HCT116 (cell line): ENCODE results near the gene LIPE. TPM values are rescaled to one million over a fixed set of nuclear protein-coding genes. Genes with fewer than 3 reads are reported as not detected.
A peak's percentile ranks its signal among the peaks of the same experiment; 100 is the strongest.

Experiments used
- ATAC-seq: fragments of 200-7000 bp; cut with Tn5 transposase; 2 replicates; pipeline ENCODE4 v1.9.1; 2020; ENCODE audit warnings: mild to moderate bottlenecking, moderate library complexity
- BruUV-seq: library from RNA; stranded (reverse); fragments of 400-500 nt; replicated peaks from 2 replicates; lab custom pipeline; 2021; lab: Mats Ljungman, UMichigan
- CTCF ChIA-PET: fragments of 300-600 bp; sonication (Branson Sonifier 250); formaldehyde crosslinking; loops from one replicate; lab custom pipeline; 2021; ENCODE audit warnings: antibody characterized with exemption; lab: Charles Lee
- POLR2A ChIA-PET: fragments of 300-600, 350-600 bp; sonication (Branson Sonifier 250); formaldehyde crosslinking; loops from one replicate; lab custom pipeline; 2021; ENCODE audit warnings: antibody characterized with exemption; lab: Charles Lee
- RAD21 ChIA-PET, 2 experiments: fragments of 300-600 bp; sonication (Branson Sonifier 250); formaldehyde crosslinking; loops; one replicate each; lab custom pipeline; 2023; ENCODE audit warnings: low total read pairs in 2 of 2; ENCODE audit not compliant: uncharacterized antibody in 2 of 2, unreplicated experiment in 2 of 2, low non-redundant PET in 1 of 2; lab: Charles Lee
- DNase-seq: peaks from one replicate; pipeline ENCODE4 v3.0.0-alpha.2; 2010; ENCODE audit warnings: low read depth, low spot score
- H2AFZ ChIP-seq: fragments of 200-600 bp; shearing (Covaris generic), sonication (generic); 2 replicates; pipeline ENCODE4 v1.6.1; 2017; ENCODE audit warnings: low read depth, mixed run types, mixed read lengths, antibody characterized with exemption, low read length; ENCODE audit not compliant: poor library complexity, severe bottlenecking
- H3K27ac ChIP-seq: 2 replicates; pipeline ENCODE4 v1.5.1; 2012; ENCODE audit warnings: low read depth, low read length
- H3K27me3 ChIP-seq: fragments of 200-600 bp; sonication (generic); 2 replicates; pipeline ENCODE4 v1.6.1; 2016; ENCODE audit warnings: mixed run types, low read length, mixed read lengths; ENCODE audit not compliant: insufficient read depth
- H3K36me3 ChIP-seq, 2 experiments: fragments of 200-500 bp in 1 of 2; fragments of 200-600 bp in 1 of 2; sonication (Bioruptor generic) in 1 of 2; sonication (generic) in 1 of 2; 2 replicates each; pipeline versions ENCODE4 v1.5.1 to v1.6.1; 2014 to 2016; ENCODE audit warnings: low read length in 2 of 2, inconsistent platforms in 1 of 2, mixed read lengths in 1 of 2, mixed run types in 1 of 2; ENCODE audit not compliant: insufficient read depth in 2 of 2, control insufficient read depth in 1 of 2
- H3K4me1 ChIP-seq, 2 experiments: fragments of 200-600 bp in 1 of 2; sonication (generic) in 1 of 2; 2 replicates each; pipeline versions ENCODE4 v1.5.1 to v1.6.1; 2012 to 2017; ENCODE audit warnings: low read length in 2 of 2, inconsistent platforms in 1 of 2, mild to moderate bottlenecking in 1 of 2, mixed read lengths in 1 of 2, mixed run types in 1 of 2, moderate library complexity in 1 of 2; ENCODE audit not compliant: insufficient read depth in 2 of 2, control insufficient read depth in 1 of 2
- H3K4me2 ChIP-seq: fragments of 200-600 bp; sonication (generic); 2 replicates; pipeline ENCODE4 v1.6.1; 2017; ENCODE audit warnings: mixed run types, low read length, mixed read lengths
- H3K4me3 ChIP-seq, 2 experiments: fragments of 200-600 bp in 1 of 2; sonication (generic) in 1 of 2; replicated peaks in 1 of 2; 2 replicates each; pipeline ENCODE4 v1.5.1; 2011 to 2016; ENCODE audit warnings: low read length in 2 of 2, control low read depth in 1 of 2, low read depth in 1 of 2, mild to moderate bottlenecking in 1 of 2, mixed read lengths in 1 of 2, mixed run types in 1 of 2
- H3K79me2 ChIP-seq: fragments of 200-600 bp; sonication (generic); 2 replicates; pipeline ENCODE4 v1.6.1; 2017; ENCODE audit warnings: mild to moderate bottlenecking, mixed run types, low read length, moderate library complexity, mixed read lengths; ENCODE audit not compliant: insufficient read depth
- H3K9ac ChIP-seq: fragments of 200-600 bp; sonication (generic); 2 replicates; pipeline ENCODE4 v1.6.1; 2016; ENCODE audit warnings: low read length, mixed read lengths
- H3K9me2 ChIP-seq: fragments of 200-600 bp; sonication (generic), shearing (Covaris generic); 2 replicates; pipeline ENCODE4 v1.6.1; 2017; ENCODE audit warnings: mixed run types, mild to moderate bottlenecking, moderate library complexity; ENCODE audit not compliant: insufficient read depth
- H3K9me3 ChIP-seq, 2 experiments: fragments of 200-500 bp in 1 of 2; fragments of 200-600 bp in 1 of 2; sonication (Bioruptor generic) in 1 of 2; sonication (generic) in 1 of 2; 2 replicates each; pipeline ENCODE4 v1.6.1; 2014 to 2017; ENCODE audit warnings: low read length in 2 of 2, mixed read lengths in 2 of 2, inconsistent platforms in 1 of 2, low read depth in 1 of 2, mild to moderate bottlenecking in 1 of 2, mixed run types in 1 of 2, moderate library complexity in 1 of 2; ENCODE audit not compliant: control insufficient read depth in 1 of 2, insufficient read depth in 1 of 2
- H4K20me1 ChIP-seq: fragments of 200-600 bp; sonication (generic), shearing (Covaris generic); 2 replicates; pipeline ENCODE4 v1.6.1; 2017; ENCODE audit warnings: mixed run types, mild to moderate bottlenecking, moderate library complexity; ENCODE audit not compliant: insufficient read depth
- EGR1 ChIP-seq: IDR thresholded peaks from 2 replicates; pipeline ENCODE4 v1.6.1; 2012; ENCODE audit warnings: low read depth
- EZH2 ChIP-seq: fragments of 200-600 bp; sonication (generic); IDR thresholded peaks from 2 replicates; pipeline ENCODE4 v1.6.1; 2017; ENCODE audit warnings: antibody characterized with exemption, mixed run types
- JUND ChIP-seq: IDR thresholded peaks from 2 replicates; pipeline ENCODE4 v1.6.1; 2012
- POLR2A ChIP-seq: IDR thresholded peaks from 2 replicates; pipeline ENCODE4 v1.7.0; 2011; ENCODE audit warnings: borderline replicate concordance; ENCODE audit not compliant: insufficient read depth, insufficient read length; ENCODE audit errors: extremely low read depth
- POLR2AphosphoS5 ChIP-seq: IDR thresholded peaks from 2 replicates; pipeline ENCODE4 v1.6.1; 2011; ENCODE audit warnings: mild to moderate bottlenecking, low read depth, low read length, moderate library complexity
- RAD21 ChIP-seq: IDR thresholded peaks from 2 replicates; pipeline ENCODE4 v1.6.1; 2012; ENCODE audit warnings: low read depth, mild to moderate bottlenecking
- SIN3A ChIP-seq: IDR thresholded peaks from 2 replicates; pipeline ENCODE4 v1.6.1; 2012; ENCODE audit warnings: low read depth
- YY1 ChIP-seq: IDR thresholded peaks from 2 replicates; pipeline ENCODE4 v1.6.1; 2011; ENCODE audit warnings: low read length, low read depth, moderate library complexity, mild to moderate bottlenecking; ENCODE audit not compliant: insufficient replicate concordance; ENCODE audit errors: extremely low read depth
- ZFX ChIP-seq: fragments of 450-650 bp; IDR thresholded peaks from 2 replicates; pipeline ENCODE4 v1.6.1; 2017
- ZNF274 ChIP-seq: fragments of 200-500 bp; sonication (Bioruptor generic); IDR thresholded peaks from 2 replicates; pipeline ENCODE4 v1.6.1; 2014; ENCODE audit warnings: mild to moderate bottlenecking, low read depth, low read length, inconsistent platforms
- intact Hi-C: fragments of 100-400 bp; cut with micrococcal nuclease; formaldehyde crosslinking; loops from 2 replicates; pipeline ENCODE4 v1.10.0; 2022
- total RNA-seq: library from RNA; stranded (reverse); gene quantifications from one replicate; pipeline ENCODE4 v1.2.1, GENCODE V29; 2021; ENCODE audit not compliant: unreplicated experiment
- TF ChIP-seq, protein P1 (sequence below): IDR thresholded peaks from 2 replicates; pipeline ENCODE4 v1.6.1; 2012; ENCODE audit warnings: low read depth
- TF ChIP-seq, protein P2 (sequence below), 3 experiments: fragments of 200-600 bp in 1 of 3; sonication (generic) in 1 of 3; IDR thresholded peaks in 2 of 3; conservative IDR thresholded peaks in 1 of 3; 2 replicates each; pipeline ENCODE4 v1.5.1; 2012 to 2017; ENCODE audit warnings: low read depth in 2 of 3, low read length in 2 of 3, antibody characterized with exemption in 1 of 3, borderline replicate concordance in 1 of 3, control low read depth in 1 of 3, mild to moderate bottlenecking in 1 of 3, mixed read lengths in 1 of 3, mixed run types in 1 of 3, moderate library complexity in 1 of 3; ENCODE audit not compliant: insufficient read depth in 1 of 3
- TF ChIP-seq, protein P3 (sequence below): IDR thresholded peaks from 2 replicates; pipeline ENCODE4 v1.6.1; 2012
- TF ChIP-seq, protein P4 (sequence below): IDR thresholded peaks from 2 replicates; pipeline ENCODE4 v1.6.1; 2012

Gene LIPE
- total RNA-seq, 1 experiment from 2014 or later = 11.3 TPM

DNA sequence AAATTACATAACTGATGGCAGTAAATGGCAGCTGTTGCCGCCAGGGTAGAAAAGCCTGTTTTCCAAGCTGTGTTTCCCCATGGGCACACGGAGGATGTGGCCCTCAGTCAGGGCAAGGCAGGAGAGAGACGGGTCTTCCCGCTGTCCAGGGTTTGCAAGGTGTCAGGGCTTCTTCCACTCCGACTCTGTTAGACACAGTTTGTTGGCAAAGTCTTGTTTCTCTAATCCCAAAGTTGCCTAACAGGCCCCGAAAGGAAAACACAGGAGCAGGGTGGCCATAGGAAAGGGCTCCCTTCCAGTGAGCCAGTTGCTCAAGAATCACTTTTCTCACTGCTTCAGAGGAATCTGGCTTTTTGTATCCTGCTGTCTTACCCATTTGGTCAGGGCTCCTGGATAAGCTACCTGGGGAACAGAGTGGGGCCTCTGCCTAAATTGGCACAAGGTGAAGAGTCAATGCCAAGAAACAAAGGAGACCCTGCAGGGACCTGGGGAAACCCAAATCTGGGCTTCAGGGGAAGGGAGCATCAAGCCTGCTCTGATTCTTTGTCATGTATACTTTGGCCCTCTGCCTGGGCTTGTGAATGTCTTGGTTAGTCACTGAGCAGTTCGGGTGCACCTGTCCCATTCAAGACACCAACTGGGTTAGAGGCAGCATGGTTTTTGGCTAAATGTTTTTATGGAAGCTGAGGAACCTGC is 44.5 kb upstream of the LIPE start:
- DNase-seq = no peak
- ChIA-PET POLR2A (no interaction called here), RAD21 (no interaction called here), CTCF (interaction anchor here (1.1 to 2.3 kb wide), 3 partner anchors 31 to 58 kb away, joined by 4 to 10 read pairs (median 4); partner anchors contain the start of gene CEACAM1)
- H3K4me2 ChIP-seq = peak overlapping the region; percentile 26; the same call in 1 of the 2 replicates
- H3K79me2 ChIP-seq = no peaks in the 10 kb centered on the region
- H3K36me3 ChIP-seq = no peaks in the 10 kb centered on the region
- TF ChIP-seq, protein P1, sequence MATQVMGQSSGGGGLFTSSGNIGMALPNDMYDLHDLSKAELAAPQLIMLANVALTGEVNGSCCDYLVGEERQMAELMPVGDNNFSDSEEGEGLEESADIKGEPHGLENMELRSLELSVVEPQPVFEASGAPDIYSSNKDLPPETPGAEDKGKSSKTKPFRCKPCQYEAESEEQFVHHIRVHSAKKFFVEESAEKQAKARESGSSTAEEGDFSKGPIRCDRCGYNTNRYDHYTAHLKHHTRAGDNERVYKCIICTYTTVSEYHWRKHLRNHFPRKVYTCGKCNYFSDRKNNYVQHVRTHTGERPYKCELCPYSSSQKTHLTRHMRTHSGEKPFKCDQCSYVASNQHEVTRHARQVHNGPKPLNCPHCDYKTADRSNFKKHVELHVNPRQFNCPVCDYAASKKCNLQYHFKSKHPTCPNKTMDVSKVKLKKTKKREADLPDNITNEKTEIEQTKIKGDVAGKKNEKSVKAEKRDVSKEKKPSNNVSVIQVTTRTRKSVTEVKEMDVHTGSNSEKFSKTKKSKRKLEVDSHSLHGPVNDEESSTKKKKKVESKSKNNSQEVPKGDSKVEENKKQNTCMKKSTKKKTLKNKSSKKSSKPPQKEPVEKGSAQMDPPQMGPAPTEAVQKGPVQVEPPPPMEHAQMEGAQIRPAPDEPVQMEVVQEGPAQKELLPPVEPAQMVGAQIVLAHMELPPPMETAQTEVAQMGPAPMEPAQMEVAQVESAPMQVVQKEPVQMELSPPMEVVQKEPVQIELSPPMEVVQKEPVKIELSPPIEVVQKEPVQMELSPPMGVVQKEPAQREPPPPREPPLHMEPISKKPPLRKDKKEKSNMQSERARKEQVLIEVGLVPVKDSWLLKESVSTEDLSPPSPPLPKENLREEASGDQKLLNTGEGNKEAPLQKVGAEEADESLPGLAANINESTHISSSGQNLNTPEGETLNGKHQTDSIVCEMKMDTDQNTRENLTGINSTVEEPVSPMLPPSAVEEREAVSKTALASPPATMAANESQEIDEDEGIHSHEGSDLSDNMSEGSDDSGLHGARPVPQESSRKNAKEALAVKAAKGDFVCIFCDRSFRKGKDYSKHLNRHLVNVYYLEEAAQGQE = no peak
- TF ChIP-seq YY1 (no peak), ZNF274 (no peak), JUND (no peak), EGR1 (no peak), POLR2AphosphoS5 (no peak), RAD21 (no peak), POLR2A (no peak), ZFX (no peak), SIN3A (no peak), EZH2 (no peak)
- TF ChIP-seq, protein P2, sequence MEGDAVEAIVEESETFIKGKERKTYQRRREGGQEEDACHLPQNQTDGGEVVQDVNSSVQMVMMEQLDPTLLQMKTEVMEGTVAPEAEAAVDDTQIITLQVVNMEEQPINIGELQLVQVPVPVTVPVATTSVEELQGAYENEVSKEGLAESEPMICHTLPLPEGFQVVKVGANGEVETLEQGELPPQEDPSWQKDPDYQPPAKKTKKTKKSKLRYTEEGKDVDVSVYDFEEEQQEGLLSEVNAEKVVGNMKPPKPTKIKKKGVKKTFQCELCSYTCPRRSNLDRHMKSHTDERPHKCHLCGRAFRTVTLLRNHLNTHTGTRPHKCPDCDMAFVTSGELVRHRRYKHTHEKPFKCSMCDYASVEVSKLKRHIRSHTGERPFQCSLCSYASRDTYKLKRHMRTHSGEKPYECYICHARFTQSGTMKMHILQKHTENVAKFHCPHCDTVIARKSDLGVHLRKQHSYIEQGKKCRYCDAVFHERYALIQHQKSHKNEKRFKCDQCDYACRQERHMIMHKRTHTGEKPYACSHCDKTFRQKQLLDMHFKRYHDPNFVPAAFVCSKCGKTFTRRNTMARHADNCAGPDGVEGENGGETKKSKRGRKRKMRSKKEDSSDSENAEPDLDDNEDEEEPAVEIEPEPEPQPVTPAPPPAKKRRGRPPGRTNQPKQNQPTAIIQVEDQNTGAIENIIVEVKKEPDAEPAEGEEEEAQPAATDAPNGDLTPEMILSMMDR (IDR thresholded peaks at IDR 0.05 in 2 of 3, conservative IDR thresholded peaks at IDR 0.05 in 1 of 3; ENCODE audit: borderline replicate concordance in 1 of 3, insufficient read depth in 1 of 3, low read depth in 2 of 3, low read length in 2 of 3) = no peak
- TF ChIP-seq, protein P3, sequence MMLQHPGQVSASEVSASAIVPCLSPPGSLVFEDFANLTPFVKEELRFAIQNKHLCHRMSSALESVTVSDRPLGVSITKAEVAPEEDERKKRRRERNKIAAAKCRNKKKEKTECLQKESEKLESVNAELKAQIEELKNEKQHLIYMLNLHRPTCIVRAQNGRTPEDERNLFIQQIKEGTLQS = no peak
- TF ChIP-seq, protein P4, sequence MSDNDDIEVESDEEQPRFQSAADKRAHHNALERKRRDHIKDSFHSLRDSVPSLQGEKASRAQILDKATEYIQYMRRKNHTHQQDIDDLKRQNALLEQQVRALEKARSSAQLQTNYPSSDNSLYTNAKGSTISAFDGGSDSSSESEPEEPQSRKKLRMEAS = no peak
- no peaks in the 10 kb centered on the region for H3K9me2 ChIP-seq
- BruUV-seq = no TSS peak
- H3K4me1 ChIP-seq = peaks cover 36 to 51% of the 10 kb centered on the region in 2 experiments
- no peaks in the 10 kb centered on the region for H3K27me3 ChIP-seq
- ATAC-seq = peak; percentile 51
- H3K4me3 ChIP-seq = no peak overlapping the region
- H3K27ac ChIP-seq = no peak overlapping the region
- intact Hi-C loops = no loop called here
- no peaks in the 10 kb centered on the region for H3K9me3 ChIP-seq
- H2AFZ ChIP-seq = no peak overlapping the region
- H3K9ac ChIP-seq = no peak overlapping the region
- no peaks in the 10 kb centered on the region for H4K20me1 ChIP-seq
